HFFc6 (cell line): ENCODE results near the gene GALP. TPM values are rescaled to one million over a fixed set of nuclear protein-coding genes. Genes with fewer than 3 reads are reported as not detected.

ENCODE experiments used
- DNase-seq: peaks from one replicate; pipeline ENCODE4 v3.0.0-alpha.2; 2018
- H3K27ac Mint-ChIP-seq: 2 replicates; pipeline ENCODE4 v1.8.0; 2020; ENCODE audit warnings: mild to moderate bottlenecking, mixed read lengths
- H3K27me3 Mint-ChIP-seq: 2 replicates; pipeline ENCODE4 v1.8.0; 2021; ENCODE audit warnings: mild to moderate bottlenecking, moderate library complexity, mixed read lengths; ENCODE audit not compliant: insufficient read depth
- H3K36me3 Mint-ChIP-seq: 2 replicates; pipeline ENCODE4 v1.8.0; 2021; ENCODE audit warnings: low read depth, mixed read lengths
- H3K4me1 Mint-ChIP-seq: 2 replicates; pipeline ENCODE4 v1.8.0; 2020; ENCODE audit warnings: low read depth, mixed read lengths
- H3K4me3 Mint-ChIP-seq: 2 replicates; pipeline ENCODE4 v1.8.0; 2020; ENCODE audit warnings: mild to moderate bottlenecking, moderate library complexity, mixed read lengths
- H3K9me3 Mint-ChIP-seq: 2 replicates; pipeline ENCODE4 v1.8.0; 2020; ENCODE audit warnings: mild to moderate bottlenecking, mixed read lengths
- CTCF ChIP-seq: fragments of 200-600 bp; sonication (generic); IDR thresholded peaks from 2 replicates; pipeline ENCODE4 v1.5.0; 2021; ENCODE audit warnings: antibody characterized with exemption, mild to moderate bottlenecking
- total RNA-seq, 6 experiments: library from RNA; stranded (reverse); fragmentation: NEBNext Ultra II Directional; extraction: Animal tissue kit (Norgen Biotek cat#: 25700); gene quantifications; 2 replicates in 1 of 6; 3 replicates in 5 of 6; pipeline ENCODE4 v1.2.3, GENCODE V29; 2021

The GALP gene
- total RNA-seq, 6 experiments from 2014 or later, result not detected

GRCh38 chr19:56155124-56155687 lies 20.6 kb upstream of the GALP start:
- TF ChIP-seq CTCF, result peak; percentile 64
- no peak for DNase-seq
- Mint-ChIP-seq H3K4me3 (no peak overlapping the region), H3K27ac (no peak overlapping the region), H3K4me1 (no peaks in the 10 kb centered on the region), H3K27me3 (peaks cover 5% of the 10 kb centered on the region), H3K9me3 (no peaks in the 10 kb centered on the region; the same call in 1 of the 2 replicates), H3K36me3 (peaks cover 30% of the 10 kb centered on the region)

- TF ChIP-seq CTCF, result no peak
- Mint-ChIP-seq H3K27me3 (peaks cover 3% of the 10 kb centered on the region), H3K9me3 (no peaks in the 10 kb centered on the region; the same call in 1 of the 2 replicates), H3K4me1 (no peaks in the 10 kb centered on the region), H3K36me3 (peaks cover 28% of the 10 kb centered on the region), H3K27ac (no peak overlapping the region), H3K4me3 (no peak overlapping the region)
- DNase-seq, result no peak
Observed at GRCh38 chr19:56156768-56157167, 19.0 kb upstream of the GALP start.

- Mint-ChIP-seq H3K27me3 (peaks cover 5% of the 10 kb centered on the region), H3K36me3 (peaks cover 33% of the 10 kb centered on the region), H3K9me3 (peaks cover 3% of the 10 kb centered on the region; the same call in 1 of the 2 replicates), H3K4me1 (no peaks in the 10 kb centered on the region), H3K4me3 (no peak overlapping the region), H3K27ac (no peak overlapping the region)
- DNase-seq, result no peak
- TF ChIP-seq CTCF, result no peak
Observed at GRCh38 chr19:56158170-56158757, 17.5 kb upstream of the GALP start.

GRCh38 chr19:56159009-56159559 lies 16.7 kb upstream of the GALP start:
- Mint-ChIP-seq H3K27me3 (peaks cover 5% of the 10 kb centered on the region), H3K4me3 (no peak overlapping the region), H3K9me3 (peaks cover 3% of the 10 kb centered on the region; the same call in 1 of the 2 replicates), H3K27ac (no peak overlapping the region), H3K36me3 (peaks cover 33% of the 10 kb centered on the region), H3K4me1 (no peaks in the 10 kb centered on the region)
- no peak for DNase-seq
- TF ChIP-seq CTCF, result no peak

- DNase-seq, result no peak
- H3K27ac Mint-ChIP-seq, result no peak overlapping the region
- H3K36me3 Mint-ChIP-seq, result peaks cover 33% of the 10 kb centered on the region
- H3K4me3 Mint-ChIP-seq, result no peak overlapping the region
- TF ChIP-seq CTCF, result no peak
- peaks cover 5% of the 10 kb centered on the region for H3K27me3 Mint-ChIP-seq
- H3K9me3 Mint-ChIP-seq, result peaks cover 3% of the 10 kb centered on the region; the same call in 1 of the 2 replicates
- no peaks in the 10 kb centered on the region for H3K4me1 Mint-ChIP-seq
Observed at GRCh38 chr19:56159622-56160271, 16.1 kb upstream of the GALP start.
